HEK293 (cell line): ENCODE measurements around the gene SHROOM3.

Source experiments
- SP2 ChIP-seq: fragments of 450-650 bp; formaldehyde crosslinking; IDR thresholded peaks from 2 replicates; pipeline ENCODE4 v1.5.1; 2016; ENCODE audit warnings: missing biosample characterization, missing genetic modification characterization
- ZFP41 ChIP-seq: fragments of 450-650 bp; formaldehyde crosslinking; IDR thresholded peaks from 2 replicates; pipeline ENCODE4 v1.5.1; 2016; ENCODE audit warnings: missing biosample characterization, missing genetic modification characterization, borderline replicate concordance
- ZNF404 ChIP-seq: fragments of 450-650 bp; formaldehyde crosslinking; IDR thresholded peaks from 2 replicates; pipeline ENCODE4 v1.5.1; 2017; ENCODE audit warnings: missing biosample characterization, missing genetic modification characterization
- ZSCAN30 ChIP-seq: fragments of 450-650 bp; IDR thresholded peaks from 2 replicates; pipeline ENCODE4 v1.5.1; 2018; ENCODE audit warnings: missing biosample characterization, mild to moderate bottlenecking, missing genetic modification characterization, moderate library complexity

- TF ChIP-seq ZSCAN30 (tag by site-specific recombination): no peak
- no peak for TF ChIP-seq SP2
- TF ChIP-seq ZNF404 (tag by site-specific recombination): no peak
- TF ChIP-seq ZFP41 (tag by site-specific recombination): no peak
These were observed 18.2 kb downstream of the SHROOM3 start for GRCh38 chr4:76453232-76453631.
